Mesothelial cell of epicardium (in vitro differentiated cells): Measurements from ENCODE around the gene ARHGDIB. TPM values are rescaled to one million over a fixed set of nuclear protein-coding genes. Genes with fewer than 3 reads are reported as not detected.

ENCODE experiments used
- DNase-seq, 2 experiments: peaks; one replicate each; pipeline ENCODE4 v3.0.0; 2021; ENCODE audit warnings: low spot score in 2 of 2; ENCODE audit not compliant: unreplicated experiment in 2 of 2
- H3K27ac Mint-ChIP-seq: 2 replicates; pipeline ENCODE4 v1.8.0; 2021; ENCODE audit warnings: mixed read lengths
- H3K27me3 Mint-ChIP-seq: 2 replicates; pipeline ENCODE4 v1.8.0; 2021; ENCODE audit warnings: low read depth, mixed read lengths
- H3K36me3 Mint-ChIP-seq: 2 replicates; pipeline ENCODE4 v1.8.0; 2021; ENCODE audit warnings: mixed read lengths
- H3K4me1 Mint-ChIP-seq: 2 replicates; pipeline ENCODE4 v1.8.0; 2021; ENCODE audit warnings: mixed read lengths
- H3K4me3 Mint-ChIP-seq: 2 replicates; pipeline ENCODE4 v1.8.0; 2021; ENCODE audit warnings: mild to moderate bottlenecking, moderate library complexity, mixed read lengths
- H3K9me3 Mint-ChIP-seq: 2 replicates; pipeline ENCODE4 v1.8.0; 2021; ENCODE audit warnings: mixed read lengths
- total RNA-seq: library from RNA; stranded (reverse); gene quantifications from 3 replicates; pipeline ENCODE4 v1.2.1, GENCODE V29; 2021
- TF ChIP-seq, protein P1 (sequence below): fragments of 200-600 bp; sonication (generic); IDR thresholded peaks from one replicate; pipeline ENCODE4 v1.5.0; 2021; ENCODE audit warnings: antibody characterized with exemption; ENCODE audit not compliant: unreplicated experiment

Gene ARHGDIB
- total RNA-seq = 26.2 to 30.1 TPM (median 28.5 TPM) in 3 replicates

- Mint-ChIP-seq H3K27me3 (no peaks in the 10 kb centered on the region), H3K4me1 (peaks cover 37% of the 10 kb centered on the region), H3K9me3 (no peaks in the 10 kb centered on the region), H3K36me3 (no peaks in the 10 kb centered on the region), H3K4me3 (peak within 1 kb of the TSS; percentile 63), H3K27ac (peak within 1 kb of the TSS; percentile 94)
- no peak for DNase-seq
- TF ChIP-seq, protein P1, sequence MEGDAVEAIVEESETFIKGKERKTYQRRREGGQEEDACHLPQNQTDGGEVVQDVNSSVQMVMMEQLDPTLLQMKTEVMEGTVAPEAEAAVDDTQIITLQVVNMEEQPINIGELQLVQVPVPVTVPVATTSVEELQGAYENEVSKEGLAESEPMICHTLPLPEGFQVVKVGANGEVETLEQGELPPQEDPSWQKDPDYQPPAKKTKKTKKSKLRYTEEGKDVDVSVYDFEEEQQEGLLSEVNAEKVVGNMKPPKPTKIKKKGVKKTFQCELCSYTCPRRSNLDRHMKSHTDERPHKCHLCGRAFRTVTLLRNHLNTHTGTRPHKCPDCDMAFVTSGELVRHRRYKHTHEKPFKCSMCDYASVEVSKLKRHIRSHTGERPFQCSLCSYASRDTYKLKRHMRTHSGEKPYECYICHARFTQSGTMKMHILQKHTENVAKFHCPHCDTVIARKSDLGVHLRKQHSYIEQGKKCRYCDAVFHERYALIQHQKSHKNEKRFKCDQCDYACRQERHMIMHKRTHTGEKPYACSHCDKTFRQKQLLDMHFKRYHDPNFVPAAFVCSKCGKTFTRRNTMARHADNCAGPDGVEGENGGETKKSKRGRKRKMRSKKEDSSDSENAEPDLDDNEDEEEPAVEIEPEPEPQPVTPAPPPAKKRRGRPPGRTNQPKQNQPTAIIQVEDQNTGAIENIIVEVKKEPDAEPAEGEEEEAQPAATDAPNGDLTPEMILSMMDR = no peak
Observed at GRCh38 chr12:14961466-14962152, at the start of gene ARHGDIB. Gene ARHGDIB (minus strand): TSS chr12:14961601. CDS start chr12:14950712, 10,889 bp downstream.

DNA sequence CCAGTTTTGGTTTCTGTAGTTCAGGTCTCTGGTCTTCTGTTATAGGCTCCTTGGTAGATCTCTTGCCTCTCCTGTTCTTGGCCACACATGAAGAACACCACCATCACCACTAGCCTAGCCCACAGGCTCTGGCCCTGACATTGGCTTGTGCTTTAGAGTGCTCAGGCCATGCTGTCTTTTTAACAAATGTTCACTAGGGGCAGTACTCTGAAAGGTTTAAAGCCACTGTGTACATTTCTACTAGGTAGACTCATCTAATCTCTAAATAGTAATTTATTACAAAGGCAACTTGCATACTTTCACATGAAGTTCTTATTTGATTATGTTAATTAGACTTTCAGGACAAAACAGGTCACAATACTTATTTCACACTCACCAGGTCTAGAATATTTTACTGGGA lies 49.8 kb upstream of the ARHGDIB start:
- H3K27me3 Mint-ChIP-seq = no peaks in the 10 kb centered on the region
- no peak overlapping the region for H3K4me3 Mint-ChIP-seq
- DNase-seq = no peak
- TF ChIP-seq, protein P1 = no peak
- H3K4me1 Mint-ChIP-seq = peaks cover 39% of the 10 kb centered on the region
- no peak overlapping the region for H3K27ac Mint-ChIP-seq
- H3K9me3 Mint-ChIP-seq = peaks cover 9% of the 10 kb centered on the region
- peaks cover 6% of the 10 kb centered on the region for H3K36me3 Mint-ChIP-seq

DNA sequence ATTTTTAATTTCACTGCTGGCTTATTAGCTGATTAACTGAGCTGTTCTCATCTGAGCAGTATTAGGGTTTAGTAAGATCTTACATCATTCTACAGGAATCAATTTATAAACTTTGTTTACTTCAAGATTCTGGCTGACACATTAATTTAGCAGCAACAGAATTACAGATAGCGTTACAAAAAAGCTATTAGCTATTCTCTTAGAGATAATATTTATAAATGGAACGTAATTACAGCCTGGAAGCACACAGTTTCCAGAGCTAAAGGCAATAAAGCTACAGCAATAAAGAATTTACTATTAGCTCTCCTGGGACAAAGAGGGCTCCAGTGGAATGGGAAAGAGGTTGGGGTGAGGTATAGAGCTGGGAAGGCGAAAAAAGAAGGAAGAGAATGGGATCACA lies 46.1 kb upstream of the ARHGDIB start:
- Mint-ChIP-seq H3K27ac (peak overlapping the region; percentile 92), H3K4me3 (no peak overlapping the region), H3K36me3 (peaks cover 6% of the 10 kb centered on the region), H3K9me3 (peaks cover 9% of the 10 kb centered on the region), H3K4me1 (peaks cover 65% of the 10 kb centered on the region), H3K27me3 (no peaks in the 10 kb centered on the region)
- DNase-seq = no peak
- TF ChIP-seq, protein P1 = no peak

DNA sequence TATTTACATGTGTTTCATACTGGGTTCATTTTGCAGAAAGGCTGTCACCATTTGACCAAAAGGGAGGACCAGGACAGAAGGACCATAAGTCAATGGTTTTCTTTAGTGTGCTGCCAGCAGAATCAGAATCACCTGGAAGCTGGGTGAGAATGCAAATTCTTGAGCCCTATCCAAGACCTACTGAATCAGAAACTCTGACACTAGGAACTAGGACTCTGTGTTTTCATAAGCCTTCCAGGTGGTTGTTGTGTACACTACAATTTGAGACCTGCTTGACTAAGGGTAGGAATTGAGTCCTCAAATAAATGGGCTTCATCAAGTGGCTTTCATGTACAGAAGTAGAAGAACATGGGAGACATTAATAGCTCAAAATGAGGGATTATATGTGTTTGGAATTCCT lies 43.7 kb upstream of the ARHGDIB start:
- TF ChIP-seq, protein P1 = no peak
- no peak for DNase-seq
- peak overlapping the region; percentile 52 for H3K27ac Mint-ChIP-seq

DNA sequence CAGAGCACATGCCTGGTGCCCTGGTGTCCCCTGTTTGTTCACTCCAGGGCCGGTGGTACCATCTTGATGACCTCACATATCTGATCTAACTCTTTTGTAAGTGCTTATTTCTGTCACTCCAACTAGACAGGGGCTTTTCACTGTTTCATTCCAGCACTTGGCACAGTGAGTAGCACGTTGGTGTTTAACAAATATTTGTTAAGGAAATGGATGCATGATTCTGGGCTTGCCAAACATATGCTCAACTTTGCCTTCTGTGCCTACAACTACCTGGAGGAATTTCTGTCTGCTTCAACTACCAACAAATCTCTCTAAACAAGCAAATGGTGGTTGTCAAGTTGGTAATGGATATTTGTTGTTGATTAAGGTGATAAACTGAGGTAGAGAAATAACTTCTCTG lies 43.0 kb upstream of the ARHGDIB start:
- H3K4me1 Mint-ChIP-seq = peaks cover 91% of the 10 kb centered on the region
- H3K9me3 Mint-ChIP-seq = peaks cover 2% of the 10 kb centered on the region
- TF ChIP-seq, protein P1 = no peak
- no peak for DNase-seq
- H3K36me3 Mint-ChIP-seq = no peaks in the 10 kb centered on the region
- no peaks in the 10 kb centered on the region for H3K27me3 Mint-ChIP-seq
- peak overlapping the region; percentile 52 for H3K27ac Mint-ChIP-seq
- no peak overlapping the region for H3K4me3 Mint-ChIP-seq

More for the DNA sequence above, 43.7 kb upstream of the ARHGDIB start:
- Mint-ChIP-seq H3K9me3 (peaks cover 9% of the 10 kb centered on the region), H3K27me3 (no peaks in the 10 kb centered on the region), H3K36me3 (peaks cover 6% of the 10 kb centered on the region), H3K4me3 (no peak overlapping the region), H3K4me1 (peaks cover 87% of the 10 kb centered on the region)
